ENCODE measurements around the gene P2RX7.
"Not testable (repeated sequence)": the region's sequence is repeated elsewhere in the genome, so short reads cannot be mapped to it uniquely, and the experiment has no call there.

Gene P2RX7

GRCh38 chr12:121176826-121177529 lies 44.3 kb downstream of the P2RX7 start:
- no peak for DNase-seq

GRCh38 chr12:121181181-121181580 lies 48.5 kb downstream of the P2RX7 start:
- DNase-seq = peak; percentile 26

- DNase-seq = no peak
These were observed 49.7 kb downstream of the P2RX7 start for GRCh38 chr12:121182222-121182893.

GRCh38 chr12:121184425-121184824 lies 51.7 kb downstream of the P2RX7 start:
- peak; percentile 92 for DNase-seq

- DNase-seq = no peak
These were observed 52.6 kb downstream of the P2RX7 start for GRCh38 chr12:121184984-121185889.

- no peak for DNase-seq
These were observed 54.1 kb downstream of the P2RX7 start for GRCh38 chr12:121186826-121187225.

- DNase-seq = no peak
These were observed 54.8 kb downstream of the P2RX7 start for GRCh38 chr12:121187501-121187900.

GRCh38 chr12:121188227-121188626 lies 55.6 kb downstream of the P2RX7 start:
- no peak for DNase-seq

- no peak for DNase-seq
These were observed 56.5 kb downstream of the P2RX7 start for GRCh38 chr12:121189131-121189530.

GRCh38 chr12:121189619-121190155 lies 57.0 kb downstream of the P2RX7 start:
- DNase-seq = no peak

GRCh38 chr12:121190523-121191031 lies 57.9 kb downstream of the P2RX7 start:
- no peak for DNase-seq

GRCh38 chr12:121191151-121191550 lies 58.5 kb downstream of the P2RX7 start:
- DNase-seq = no peak

- DNase-seq = no peak
These were observed 64.2 kb downstream of the P2RX7 start for GRCh38 chr12:121196902-121197301.

GRCh38 chr12:121198949-121199348 lies 66.3 kb downstream of the P2RX7 start:
- no peak for DNase-seq

GRCh38 chr12:121201140-121201539 lies 68.5 kb downstream of the P2RX7 start:
- not testable (repeated sequence) for DNase-seq

GRCh38 chr12:121202407-121203355 lies 70.0 kb downstream of the P2RX7 start:
- DNase-seq = peak; percentile 96

- no peak for DNase-seq
These were observed 70.8 kb downstream of the P2RX7 start for GRCh38 chr12:121203482-121203881.

GRCh38 chr12:121205491-121205890 lies 72.8 kb downstream of the P2RX7 start:
- DNase-seq = peak; percentile 25

- not testable (repeated sequence) for DNase-seq
These were observed 75.9 kb downstream of the P2RX7 start for GRCh38 chr12:121208571-121208970.

GRCh38 chr12:121209221-121209620 lies 76.5 kb downstream of the P2RX7 start:
- no peak for DNase-seq
